ENCODE data around the gene RRP1. TPM values are rescaled to one million over a fixed set of nuclear protein-coding genes. Genes with fewer than 3 reads are reported as not detected.

The RRP1 gene
- total and polyA plus RNA-seq, 2 of the 13 experiments (the other 11 are each of a cell fraction or from before 2014, with no cell fraction given), result 20.1 to 35.1 TPM

DNA sequence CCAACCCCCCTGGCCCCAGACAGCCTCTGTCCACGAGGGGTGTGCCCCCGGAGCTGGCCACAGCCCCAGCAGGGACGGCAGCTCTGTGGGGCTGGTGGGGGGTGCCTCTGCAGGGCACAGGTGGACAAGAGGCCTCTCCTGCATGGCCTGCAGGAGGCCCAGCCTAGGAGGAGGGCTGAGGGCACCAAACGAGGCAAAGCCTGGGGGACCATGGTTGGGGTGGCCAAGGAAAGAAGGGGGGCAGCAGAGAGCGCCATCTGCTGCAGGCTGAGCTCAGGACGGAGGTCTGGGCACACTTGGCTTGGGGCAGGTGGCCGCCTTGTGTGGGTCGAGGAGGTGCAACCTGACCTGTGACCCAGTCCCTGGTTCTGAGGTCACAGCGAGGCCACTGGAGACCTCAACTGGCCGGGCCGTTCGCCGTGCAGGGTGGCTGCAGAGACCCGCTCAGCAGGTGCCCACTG, 27.3 kb downstream of the RRP1 start (continued):
- TF ChIP-seq, protein P1, sequence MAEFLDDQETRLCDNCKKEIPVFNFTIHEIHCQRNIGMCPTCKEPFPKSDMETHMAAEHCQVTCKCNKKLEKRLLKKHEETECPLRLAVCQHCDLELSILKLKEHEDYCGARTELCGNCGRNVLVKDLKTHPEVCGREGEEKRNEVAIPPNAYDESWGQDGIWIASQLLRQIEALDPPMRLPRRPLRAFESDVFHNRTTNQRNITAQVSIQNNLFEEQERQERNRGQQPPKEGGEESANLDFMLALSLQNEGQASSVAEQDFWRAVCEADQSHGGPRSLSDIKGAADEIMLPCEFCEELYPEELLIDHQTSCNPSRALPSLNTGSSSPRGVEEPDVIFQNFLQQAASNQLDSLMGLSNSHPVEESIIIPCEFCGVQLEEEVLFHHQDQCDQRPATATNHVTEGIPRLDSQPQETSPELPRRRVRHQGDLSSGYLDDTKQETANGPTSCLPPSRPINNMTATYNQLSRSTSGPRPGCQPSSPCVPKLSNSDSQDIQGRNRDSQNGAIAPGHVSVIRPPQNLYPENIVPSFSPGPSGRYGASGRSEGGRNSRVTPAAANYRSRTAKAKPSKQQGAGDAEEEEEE (CRISPR knock-in tag; IDR thresholded peaks at IDR 0.05; ENCODE audit: borderline replicate concordance), result no peak
- TF ChIP-seq BRCA1 (CRISPR knock-in tag; IDR thresholded peaks at IDR 0.05), result no peak
- TF ChIP-seq, protein P2, sequence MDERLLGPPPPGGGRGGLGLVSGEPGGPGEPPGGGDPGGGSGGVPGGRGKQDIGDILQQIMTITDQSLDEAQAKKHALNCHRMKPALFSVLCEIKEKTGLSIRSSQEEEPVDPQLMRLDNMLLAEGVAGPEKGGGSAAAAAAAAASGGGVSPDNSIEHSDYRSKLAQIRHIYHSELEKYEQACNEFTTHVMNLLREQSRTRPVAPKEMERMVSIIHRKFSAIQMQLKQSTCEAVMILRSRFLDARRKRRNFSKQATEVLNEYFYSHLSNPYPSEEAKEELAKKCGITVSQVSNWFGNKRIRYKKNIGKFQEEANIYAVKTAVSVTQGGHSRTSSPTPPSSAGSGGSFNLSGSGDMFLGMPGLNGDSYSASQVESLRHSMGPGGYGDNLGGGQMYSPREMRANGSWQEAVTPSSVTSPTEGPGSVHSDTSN (CRISPR knock-in tag; IDR thresholded peaks at IDR 0.05), result no peak
- no peak for TF ChIP-seq PLRG1 (conservative IDR thresholded peaks at IDR 0.05)
- TF ChIP-seq ZFP37 (CRISPR knock-in tag; IDR thresholded peaks at IDR 0.05; ENCODE audit: borderline replicate concordance), result no peak
- no peak for TF ChIP-seq SAP130 (CRISPR knock-in tag; IDR thresholded peaks at IDR 0.05; ENCODE audit: low read depth)
- no peak for TF ChIP-seq ZNF260 (CRISPR knock-in tag; IDR thresholded peaks at IDR 0.05; ENCODE audit: borderline replicate concordance, low read depth)
- TF ChIP-seq, protein P3, sequence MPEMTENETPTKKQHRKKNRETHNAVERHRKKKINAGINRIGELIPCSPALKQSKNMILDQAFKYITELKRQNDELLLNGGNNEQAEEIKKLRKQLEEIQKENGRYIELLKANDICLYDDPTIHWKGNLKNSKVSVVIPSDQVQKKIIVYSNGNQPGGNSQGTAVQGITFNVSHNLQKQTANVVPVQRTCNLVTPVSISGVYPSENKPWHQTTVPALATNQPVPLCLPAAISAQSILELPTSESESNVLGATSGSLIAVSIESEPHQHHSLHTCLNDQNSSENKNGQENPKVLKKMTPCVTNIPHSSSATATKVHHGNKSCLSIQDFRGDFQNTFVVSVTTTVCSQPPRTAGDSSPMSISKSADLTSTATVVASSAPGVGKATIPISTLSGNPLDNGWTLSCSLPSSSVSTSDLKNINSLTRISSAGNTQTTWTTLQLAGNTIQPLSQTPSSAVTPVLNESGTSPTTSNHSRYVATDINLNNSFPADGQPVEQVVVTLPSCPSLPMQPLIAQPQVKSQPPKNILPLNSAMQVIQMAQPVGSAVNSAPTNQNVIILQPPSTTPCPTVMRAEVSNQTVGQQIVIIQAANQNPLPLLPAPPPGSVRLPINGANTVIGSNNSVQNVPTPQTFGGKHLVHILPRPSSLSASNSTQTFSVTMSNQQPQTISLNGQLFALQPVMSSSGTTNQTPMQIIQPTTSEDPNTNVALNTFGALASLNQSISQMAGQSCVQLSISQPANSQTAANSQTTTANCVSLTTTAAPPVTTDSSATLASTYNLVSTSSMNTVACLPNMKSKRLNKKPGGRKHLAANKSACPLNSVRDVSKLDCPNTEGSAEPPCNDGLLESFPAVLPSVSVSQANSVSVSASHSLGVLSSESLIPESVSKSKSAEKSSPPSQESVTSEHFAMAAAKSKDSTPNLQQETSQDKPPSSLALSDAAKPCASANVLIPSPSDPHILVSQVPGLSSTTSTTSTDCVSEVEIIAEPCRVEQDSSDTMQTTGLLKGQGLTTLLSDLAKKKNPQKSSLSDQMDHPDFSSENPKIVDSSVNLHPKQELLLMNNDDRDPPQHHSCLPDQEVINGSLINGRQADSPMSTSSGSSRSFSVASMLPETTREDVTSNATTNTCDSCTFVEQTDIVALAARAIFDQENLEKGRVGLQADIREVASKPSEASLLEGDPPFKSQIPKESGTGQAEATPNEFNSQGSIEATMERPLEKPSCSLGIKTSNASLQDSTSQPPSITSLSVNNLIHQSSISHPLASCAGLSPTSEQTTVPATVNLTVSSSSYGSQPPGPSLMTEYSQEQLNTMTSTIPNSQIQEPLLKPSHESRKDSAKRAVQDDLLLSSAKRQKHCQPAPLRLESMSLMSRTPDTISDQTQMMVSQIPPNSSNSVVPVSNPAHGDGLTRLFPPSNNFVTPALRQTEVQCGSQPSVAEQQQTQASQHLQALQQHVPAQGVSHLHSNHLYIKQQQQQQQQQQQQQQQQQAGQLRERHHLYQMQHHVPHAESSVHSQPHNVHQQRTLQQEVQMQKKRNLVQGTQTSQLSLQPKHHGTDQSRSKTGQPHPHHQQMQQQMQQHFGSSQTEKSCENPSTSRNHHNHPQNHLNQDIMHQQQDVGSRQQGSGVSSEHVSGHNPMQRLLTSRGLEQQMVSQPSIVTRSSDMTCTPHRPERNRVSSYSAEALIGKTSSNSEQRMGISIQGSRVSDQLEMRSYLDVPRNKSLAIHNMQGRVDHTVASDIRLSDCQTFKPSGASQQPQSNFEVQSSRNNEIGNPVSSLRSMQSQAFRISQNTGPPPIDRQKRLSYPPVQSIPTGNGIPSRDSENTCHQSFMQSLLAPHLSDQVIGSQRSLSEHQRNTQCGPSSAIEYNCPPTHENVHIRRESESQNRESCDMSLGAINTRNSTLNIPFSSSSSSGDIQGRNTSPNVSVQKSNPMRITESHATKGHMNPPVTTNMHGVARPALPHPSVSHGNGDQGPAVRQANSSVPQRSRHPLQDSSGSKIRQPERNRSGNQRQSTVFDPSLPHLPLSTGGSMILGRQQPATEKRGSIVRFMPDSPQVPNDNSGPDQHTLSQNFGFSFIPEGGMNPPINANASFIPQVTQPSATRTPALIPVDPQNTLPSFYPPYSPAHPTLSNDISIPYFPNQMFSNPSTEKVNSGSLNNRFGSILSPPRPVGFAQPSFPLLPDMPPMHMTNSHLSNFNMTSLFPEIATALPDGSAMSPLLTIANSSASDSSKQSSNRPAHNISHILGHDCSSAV (CRISPR knock-in tag; IDR thresholded peaks at IDR 0.05; ENCODE audit: borderline replicate concordance), result no peak
- no peak for TF ChIP-seq NONO (IDR thresholded peaks at IDR 0.05)
- TF ChIP-seq NONO (CRISPR knock-in tag; conservative IDR thresholded peaks at IDR 0.05), result no peak
- no peak for TF ChIP-seq PITX1 (CRISPR knock-in tag; IDR thresholded peaks at IDR 0.05)
- no peak for TF ChIP-seq TARDBP (CRISPR knock-in tag; IDR thresholded peaks at IDR 0.05)
- TF ChIP-seq ZNF709 (CRISPR knock-in tag; IDR thresholded peaks at IDR 0.05), result no peak
- peak; percentile 44; the same call in 1 of the 2 replicates for TF ChIP-seq RXRA (CRISPR knock-in tag; IDR thresholded peaks at IDR 0.05)
- TF ChIP-seq ZNF546 (CRISPR knock-in tag; conservative IDR thresholded peaks at IDR 0.05), result no peak
- 0 out of 2 replicates have a peak, but pooled peaks have one; percentile 34 for TF ChIP-seq ZBTB7A (CRISPR knock-in tag; IDR thresholded peaks at IDR 0.05)
- TF ChIP-seq, protein P4, sequence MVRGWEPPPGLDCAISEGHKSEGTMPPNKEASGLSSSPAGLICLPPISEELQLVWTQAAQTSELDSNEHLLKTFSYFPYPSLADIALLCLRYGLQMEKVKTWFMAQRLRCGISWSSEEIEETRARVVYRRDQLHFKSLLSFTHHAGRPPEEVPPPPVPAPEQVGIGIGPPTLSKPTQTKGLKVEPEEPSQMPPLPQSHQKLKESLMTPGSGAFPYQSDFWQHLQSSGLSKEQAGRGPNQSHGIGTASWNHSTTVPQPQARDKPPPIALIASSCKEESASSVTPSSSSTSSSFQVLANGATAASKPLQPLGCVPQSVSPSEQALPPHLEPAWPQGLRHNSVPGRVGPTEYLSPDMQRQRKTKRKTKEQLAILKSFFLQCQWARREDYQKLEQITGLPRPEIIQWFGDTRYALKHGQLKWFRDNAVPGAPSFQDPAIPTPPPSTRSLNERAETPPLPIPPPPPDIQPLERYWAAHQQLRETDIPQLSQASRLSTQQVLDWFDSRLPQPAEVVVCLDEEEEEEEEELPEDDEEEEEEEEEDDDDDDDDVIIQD (CRISPR knock-in tag; IDR thresholded peaks at IDR 0.05; ENCODE audit: low read depth), result no peak
- TF ChIP-seq NFATC3 (CRISPR knock-in tag; IDR thresholded peaks at IDR 0.05), result no peak
